Measurements from ENCODE around the gene PLLP. TPM values are rescaled to one million over a fixed set of nuclear protein-coding genes. Genes with fewer than 3 reads are reported as not detected.

PLLP gene
- polyA plus RNA-seq, 1 donor from 2014 or later = not detected

DNA sequence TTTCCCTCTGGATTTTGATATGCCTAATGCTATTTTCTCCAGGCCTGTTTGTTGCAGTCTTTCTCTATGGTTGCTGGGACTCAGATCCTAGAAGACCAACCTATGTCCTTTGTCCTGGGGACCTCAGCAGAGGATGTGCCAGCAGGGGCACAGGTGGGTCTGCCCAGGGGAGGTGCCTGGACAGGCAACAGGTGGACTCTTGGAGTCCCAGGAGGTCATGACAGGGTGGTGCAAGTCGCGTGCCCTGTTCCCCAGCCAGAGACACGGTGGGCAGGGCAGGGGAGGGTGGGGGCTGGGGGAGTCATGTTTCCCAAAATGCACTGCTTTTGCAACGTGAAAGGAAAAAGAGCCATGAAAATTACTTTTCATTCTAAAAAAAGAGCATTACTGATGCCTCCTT, 26.3 kb upstream of the PLLP start:
- no peaks in the 10 kb centered on the region for H3K9me3 ChIP-seq (ENCODE audit: low read length)
- H2AFZ ChIP-seq (ENCODE audit: low read depth, low read length) = no peak overlapping the region
- H3K4me3 ChIP-seq (ENCODE audit: low read length) = no peak overlapping the region
- no peaks in the 10 kb centered on the region for H4K20me1 ChIP-seq (ENCODE audit: insufficient read depth)
- no peaks in the 10 kb centered on the region for H3K36me3 ChIP-seq (ENCODE audit: insufficient read depth, low read length)
- TF ChIP-seq POLR2AphosphoS5 (IDR thresholded peaks at IDR 0.05) = no peak
- TF ChIP-seq EZH2 (IDR thresholded peaks at IDR 0.05; ENCODE audit: borderline replicate concordance, insufficient read depth, low read length, poor library complexity, severe bottlenecking) = no peak
- TF ChIP-seq REST (IDR thresholded peaks at IDR 0.05; ENCODE audit: borderline replicate concordance) = no peak
- TF ChIP-seq TAF1 (IDR thresholded peaks at IDR 0.05; ENCODE audit: low read depth) = no peak
- TF ChIP-seq RAD21 (conservative IDR thresholded peaks at IDR 0.05) = no peak
- TF ChIP-seq CTCF (IDR thresholded peaks at IDR 0.05; ENCODE audit: poor library complexity, severe bottlenecking) = no peak
- no peak for TF ChIP-seq MXI1 (conservative IDR thresholded peaks at IDR 0.05; ENCODE audit: poor library complexity, severe bottlenecking)
- no peak for TF ChIP-seq SMC3 (conservative IDR thresholded peaks at IDR 0.05; ENCODE audit: poor library complexity)
- no peak for TF ChIP-seq EP300 (conservative IDR thresholded peaks at IDR 0.05; ENCODE audit: poor library complexity, severe bottlenecking)
- no peaks in the 10 kb centered on the region for H3K27me3 ChIP-seq (ENCODE audit: insufficient read depth, low read depth, low read length)
- H3F3A ChIP-seq (ENCODE audit: insufficient read depth, low read length, poor library complexity, severe bottlenecking) = no peaks in the 10 kb centered on the region
- no peaks in the 10 kb centered on the region for H3K9me2 ChIP-seq (ENCODE audit: insufficient read depth, low read length)
- H3K9ac ChIP-seq (ENCODE audit: low read length) = no peak overlapping the region
- H3K4me2 ChIP-seq (ENCODE audit: low read length) = no peak overlapping the region
- no peaks in the 10 kb centered on the region for H3K79me2 ChIP-seq (replicated peaks; ENCODE audit: insufficient read depth, low read length)
- H3K27ac ChIP-seq (ENCODE audit: low read length) = no peak overlapping the region

- Histone ChIP-seq H3K9me2 (ENCODE audit: insufficient read depth, low read length) (no peaks in the 10 kb centered on the region), H3K9ac (ENCODE audit: low read length) (no peak overlapping the region), H3F3A (ENCODE audit: insufficient read depth, low read length, poor library complexity, severe bottlenecking) (no peaks in the 10 kb centered on the region), H3K27ac (ENCODE audit: low read length) (no peak overlapping the region), H3K4me2 (ENCODE audit: low read length) (no peak overlapping the region), H3K27me3 (ENCODE audit: insufficient read depth, low read depth, low read length) (no peaks in the 10 kb centered on the region), H4K20me1 (ENCODE audit: insufficient read depth) (no peaks in the 10 kb centered on the region), H3K4me3 (ENCODE audit: low read length) (no peak overlapping the region), H3K9me3 (ENCODE audit: low read length) (no peaks in the 10 kb centered on the region), H2AFZ (ENCODE audit: low read depth, low read length) (no peak overlapping the region), H3K36me3 (ENCODE audit: insufficient read depth, low read length) (no peaks in the 10 kb centered on the region), H3K79me2 (replicated peaks; ENCODE audit: insufficient read depth, low read length) (no peaks in the 10 kb centered on the region)
- TF ChIP-seq EZH2 (IDR thresholded peaks at IDR 0.05; ENCODE audit: borderline replicate concordance, insufficient read depth, low read length, poor library complexity, severe bottlenecking) (no peak), EP300 (conservative IDR thresholded peaks at IDR 0.05; ENCODE audit: poor library complexity, severe bottlenecking) (no peak), POLR2AphosphoS5 (IDR thresholded peaks at IDR 0.05) (no peak), RAD21 (conservative IDR thresholded peaks at IDR 0.05) (no peak), MXI1 (conservative IDR thresholded peaks at IDR 0.05; ENCODE audit: poor library complexity, severe bottlenecking) (no peak), SMC3 (conservative IDR thresholded peaks at IDR 0.05; ENCODE audit: poor library complexity) (no peak), TAF1 (IDR thresholded peaks at IDR 0.05; ENCODE audit: low read depth) (no peak)
These were observed 23.6 kb upstream of the PLLP start for GRCh38 chr16:57308041-57308440.

Measured in neural cell (in vitro differentiated cells).